Measurements from ENCODE around the gene SUZ12.
A peak's percentile ranks its signal among the peaks of the same experiment; 100 is the strongest.
"Not testable (repeated sequence)": the region's sequence is repeated elsewhere in the genome, so short reads cannot be mapped to it uniquely, and the experiment has no call there.

The SUZ12 gene

GRCh38 chr17:31919802-31920525 lies 16.8 kb upstream of the SUZ12 start:
- FAIRE-seq (no peak), DNase-seq (ENCODE audit: insufficient read length, low spot score) (peak; percentile 76)
- no peak for TF ChIP-seq POLR2A (IDR thresholded peaks at IDR 0.05; ENCODE audit: low read depth, low read length)

- TF ChIP-seq POLR2A (IDR thresholded peaks at IDR 0.05; ENCODE audit: low read depth, low read length), result no peak
- no peak for DNase-seq (ENCODE audit: insufficient read length, low spot score)
- no peak for FAIRE-seq
These were observed 10.6 kb upstream of the SUZ12 start for GRCh38 chr17:31926100-31926729.

GRCh38 chr17:31931756-31932155 lies 5.1 kb upstream of the SUZ12 start:
- no peak for TF ChIP-seq POLR2A (IDR thresholded peaks at IDR 0.05; ENCODE audit: low read depth, low read length)
- FAIRE-seq, result no peak
- DNase-seq (ENCODE audit: insufficient read length, low spot score), result no peak

GRCh38 chr17:31935512-31935911 lies 1.3 kb upstream of the SUZ12 start:
- no peak for TF ChIP-seq POLR2A (IDR thresholded peaks at IDR 0.05; ENCODE audit: low read depth, low read length)
- FAIRE-seq (no peak), DNase-seq (ENCODE audit: insufficient read length, low spot score) (no peak)

- not testable (repeated sequence) for DNase-seq (ENCODE audit: insufficient read length, low spot score); FAIRE-seq
These were observed 1.3 kb downstream of the SUZ12 start for GRCh38 chr17:31937926-31938641.

- DNase-seq (ENCODE audit: insufficient read length, low spot score); FAIRE-seq: not testable (repeated sequence)
These were observed 5.1 kb downstream of the SUZ12 start for GRCh38 chr17:31941916-31942315.

GRCh38 chr17:31942396-31942795 lies 5.6 kb downstream of the SUZ12 start:
- DNase-seq (ENCODE audit: insufficient read length, low spot score); FAIRE-seq: not testable (repeated sequence)

- not testable (repeated sequence) for FAIRE-seq; DNase-seq (ENCODE audit: insufficient read length, low spot score)
These were observed 15.1 kb downstream of the SUZ12 start for GRCh38 chr17:31951953-31952352.

- not testable (repeated sequence) for FAIRE-seq; DNase-seq (ENCODE audit: insufficient read length, low spot score)
These were observed 27.3 kb downstream of the SUZ12 start for GRCh38 chr17:31964131-31964530.

- TF ChIP-seq POLR2A (IDR thresholded peaks at IDR 0.05; ENCODE audit: low read depth, low read length), result no peak
- FAIRE-seq (no peak), DNase-seq (ENCODE audit: insufficient read length, low spot score) (no peak)
These were observed 30.8 kb downstream of the SUZ12 start for GRCh38 chr17:31967648-31968047.

GRCh38 chr17:31970416-31970815 lies 33.6 kb downstream of the SUZ12 start:
- not testable (repeated sequence) for FAIRE-seq; DNase-seq (ENCODE audit: insufficient read length, low spot score)

GRCh38 chr17:31974269-31975071 lies 37.7 kb downstream of the SUZ12 start:
- not testable (repeated sequence) for FAIRE-seq; DNase-seq (ENCODE audit: insufficient read length, low spot score)

- FAIRE-seq, result not testable (repeated sequence)
These were observed 38.6 kb downstream of the SUZ12 start for GRCh38 chr17:31975391-31975790.

GRCh38 chr17:31991821-31992220 lies 55.0 kb downstream of the SUZ12 start:
- FAIRE-seq, result not testable (repeated sequence)

More at GRCh38 chr17:31975391-31975790, 38.6 kb downstream of the SUZ12 start:
- not testable (repeated sequence) for DNase-seq (ENCODE audit: insufficient read length, low spot score)

More at GRCh38 chr17:31991821-31992220, 55.0 kb downstream of the SUZ12 start:
- not testable (repeated sequence) for DNase-seq (ENCODE audit: insufficient read length, low spot score)

All from H54 (cell line).